GM10248 (cell line): Measurements from ENCODE around the gene LRRC75A.

Experiments
- CTCF ChIA-PET: fragments of 300-600 bp; sonication (Branson Sonifier 250); formaldehyde crosslinking; extraction: SDS; loops from one replicate; lab custom pipeline; 2021; ENCODE audit warnings: antibody characterized with exemption; lab: Yijun Ruan, JAX
- POLR2A ChIA-PET: fragments of 350-650 bp; sonication (Branson Sonifier 250); formaldehyde crosslinking; extraction: SDS; loops from one replicate; lab custom pipeline; 2020; ENCODE audit warnings: antibody characterized with exemption; lab: Yijun Ruan, JAX
- DNase-seq: peaks from one replicate; pipeline ENCODE4 v3.0.0; 2012; ENCODE audit errors: extremely low spot score
- CTCF ChIP-seq: IDR thresholded peaks from 2 replicates; pipeline ENCODE4 v1.5.1; 2012; ENCODE audit warnings: mild to moderate bottlenecking, low read depth; ENCODE audit errors: extremely low read depth, missing control alignments, control extremely low read depth

Gene LRRC75A

GRCh38 chr17:16483021-16483645 is 8.9 kb downstream of the LRRC75A start:
- ChIA-PET POLR2A (no interaction called here), CTCF (no interaction called here)
- no peak for TF ChIP-seq CTCF
- no peak for DNase-seq

GRCh38 chr17:16482253-16482652 is 9.7 kb downstream of the LRRC75A start:
- no peak for TF ChIP-seq CTCF
- ChIA-PET CTCF (interaction anchor here (1.5 kb wide), 1 partner anchor 12 kb away, joined by 3 read pairs; no protein-coding TSS in a partner anchor), POLR2A (no interaction called here)
- DNase-seq: no peak

GRCh38 chr17:16480995-16481394 is 11.0 kb downstream of the LRRC75A start:
- no peak for DNase-seq
- CTCF ChIA-PET: interaction anchor here (1.0 to 1.8 kb wide), 2 partner anchors 8 to 28 kb away, joined by 3 to 4 read pairs; no protein-coding TSS in a partner anchor
- no peak for TF ChIP-seq CTCF
- POLR2A ChIA-PET: no interaction called here

- ChIA-PET POLR2A (no interaction called here), CTCF (interaction anchor here (1.5 to 1.8 kb wide), 2 partner anchors 10 to 15 kb away, joined by 4 read pairs; no protein-coding TSS in a partner anchor)
- TF ChIP-seq CTCF: no peak
- DNase-seq: no peak
Measured at GRCh38 chr17:16479264-16479663, 12.7 kb downstream of the LRRC75A start.

GRCh38 chr17:16478649-16479048 is 13.3 kb downstream of the LRRC75A start:
- no peak for TF ChIP-seq CTCF
- CTCF ChIA-PET: interaction anchor here (1.5 to 2.4 kb wide), 2 partner anchors 14 to 43 kb away, joined by 4 to 6 read pairs; no protein-coding TSS in a partner anchor
- POLR2A ChIA-PET: no interaction called here
- DNase-seq: no peak

GRCh38 chr17:16477666-16478065 is 14.3 kb downstream of the LRRC75A start:
- ChIA-PET CTCF (interaction anchor here (1.0 to 2.4 kb wide), 3 partner anchors 10 to 114 kb away, joined by 3 to 6 read pairs (median 5); no protein-coding TSS in a partner anchor), POLR2A (no interaction called here)
- no peak for TF ChIP-seq CTCF
- DNase-seq: no peak
